Measurements from ENCODE around the gene BNC2. TPM values are rescaled to one million over a fixed set of nuclear protein-coding genes. Genes with fewer than 3 reads are reported as not detected.

Gene BNC2
- total and polyA plus RNA-seq, 7 experiments from 2014 or later, result 0.05 to 1.5 (median 0.59) TPM; not detected in 3

DNA sequence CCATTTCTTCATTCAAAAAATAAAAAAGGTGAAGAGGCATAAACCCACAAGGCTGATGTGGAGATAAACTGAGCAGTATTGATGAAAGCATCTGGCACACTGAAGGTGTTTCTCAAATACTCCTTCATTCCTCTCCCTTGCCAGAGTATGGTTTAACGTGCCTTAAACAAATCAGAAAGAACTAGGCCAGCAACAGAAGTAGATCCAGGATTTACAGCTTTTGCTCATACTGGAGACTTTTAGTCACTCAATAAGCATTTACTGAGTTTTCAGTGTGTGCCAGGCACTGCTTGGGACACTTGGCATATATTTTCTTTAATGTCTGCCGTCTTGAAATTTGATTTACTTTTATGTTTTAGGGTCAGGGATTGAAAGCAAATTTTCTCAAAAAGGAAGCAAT, 53.0 kb downstream of the BNC2 start:
- Mint-ChIP-seq H3K4me3 (no peak overlapping the region), H3K9me3 (peaks cover 0 to 7% (median 2%) of the 10 kb centered on the region in 11 donors), H3K27me3 (no peaks in the 10 kb centered on the region), H3K4me1 (no peaks in the 10 kb centered on the region), H3K27ac (no peak overlapping the region), H3K36me3 (no peaks in the 10 kb centered on the region)
- H3K27me3 ChIP-seq (ENCODE audit: control insufficient read depth in 2 of 2, insufficient read depth in 2 of 2, low read length in 2 of 2), result no peaks in the 10 kb centered on the region
- ATAC-seq (no peak), DNase-seq (no peak)
- ChIA-PET CTCF (no interaction called here), POLR2A (no interaction called here)
- no peak overlapping the region for H3K27ac ChIP-seq (ENCODE audit: low read depth, low read length)
- no peak overlapping the region for H3K4me3 ChIP-seq (ENCODE audit: low read length)
- no peaks in the 10 kb centered on the region for H3K36me3 ChIP-seq (ENCODE audit: control insufficient read depth in 2 of 3, insufficient read depth in 3 of 3, low read length in 3 of 3)
- no peaks in the 10 kb centered on the region for H3K4me1 ChIP-seq (ENCODE audit: control insufficient read depth in 2 of 2, insufficient read depth in 2 of 2, low read length in 2 of 2)
- no peaks in the 10 kb centered on the region for H3K9me3 ChIP-seq (ENCODE audit: control insufficient read depth in 2 of 3, low read length in 3 of 3)
- intact Hi-C loops (cut with micrococcal nuclease), result no loop called here

DNA sequence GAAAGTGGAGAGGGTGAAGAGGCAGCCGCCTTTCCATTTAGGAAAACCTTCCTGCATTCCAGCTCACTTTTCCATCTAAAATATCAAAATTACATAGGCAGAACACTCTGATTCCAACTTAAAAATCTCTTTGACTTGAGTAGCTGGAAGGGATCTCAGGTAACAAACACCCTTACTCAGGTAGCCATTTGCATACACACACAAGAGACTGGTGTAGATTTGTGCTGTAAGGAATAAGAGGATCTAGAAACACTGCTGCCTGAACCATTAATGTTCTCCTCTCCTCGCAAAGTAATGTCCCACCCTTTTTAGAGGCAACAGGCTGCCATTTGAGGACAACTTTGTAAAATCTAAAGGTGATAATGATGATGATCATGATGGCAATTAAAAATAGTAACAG, 53.5 kb downstream of the BNC2 start:
- ATAC-seq, result no peak
- intact Hi-C loops (cut with micrococcal nuclease), result no loop called here
- ChIA-PET POLR2A (no interaction called here), CTCF (no interaction called here)
- H3K36me3 ChIP-seq (ENCODE audit: control insufficient read depth in 2 of 3, insufficient read depth in 3 of 3, low read length in 3 of 3), result no peaks in the 10 kb centered on the region
- no peaks in the 10 kb centered on the region for H3K4me1 ChIP-seq (ENCODE audit: control insufficient read depth in 2 of 2, insufficient read depth in 2 of 2, low read length in 2 of 2)
- no peaks in the 10 kb centered on the region for H3K27me3 ChIP-seq (ENCODE audit: control insufficient read depth in 2 of 2, insufficient read depth in 2 of 2, low read length in 2 of 2)
- H3K9me3 ChIP-seq (ENCODE audit: control insufficient read depth in 2 of 3, low read length in 3 of 3), result no peaks in the 10 kb centered on the region
- H3K4me1 Mint-ChIP-seq, result no peaks in the 10 kb centered on the region
- H3K36me3 Mint-ChIP-seq, result no peaks in the 10 kb centered on the region
- no peak overlapping the region for H3K4me3 ChIP-seq (ENCODE audit: low read length)
- H3K27ac ChIP-seq (ENCODE audit: low read depth, low read length), result no peak overlapping the region
- H3K27me3 Mint-ChIP-seq, result no peaks in the 10 kb centered on the region
- peaks cover 0 to 7% (median 2%) of the 10 kb centered on the region in 11 donors for H3K9me3 Mint-ChIP-seq
- no peak for DNase-seq
- H3K27ac Mint-ChIP-seq, result no peak overlapping the region
- no peak overlapping the region for H3K4me3 Mint-ChIP-seq

DNA sequence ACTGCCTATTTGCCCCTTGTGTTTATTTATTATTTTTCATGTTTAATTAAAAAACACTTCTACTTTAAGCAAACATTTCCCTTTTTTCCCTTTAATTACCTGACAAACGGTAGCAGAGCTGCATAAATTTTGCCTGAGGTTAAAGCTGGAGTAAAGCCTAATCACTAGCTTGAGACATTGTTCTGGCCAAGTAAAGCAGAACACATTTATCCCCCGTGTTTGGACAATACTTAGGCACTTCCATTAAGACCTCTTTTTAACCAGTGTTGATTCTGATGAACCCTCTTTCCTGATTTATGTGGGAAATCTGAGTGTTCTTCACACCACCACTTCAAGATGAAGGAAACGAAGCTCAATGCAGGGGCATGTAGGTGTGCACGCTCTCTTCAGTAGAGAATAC, 54.5 kb downstream of the BNC2 start:
- no peak overlapping the region for H3K4me3 ChIP-seq (ENCODE audit: low read length)
- no peak overlapping the region for H3K27ac ChIP-seq (ENCODE audit: low read depth, low read length)
- no peaks in the 10 kb centered on the region for H3K4me1 ChIP-seq (ENCODE audit: control insufficient read depth in 2 of 2, insufficient read depth in 2 of 2, low read length in 2 of 2)
- H3K27ac Mint-ChIP-seq, result no peak overlapping the region
- H3K27me3 Mint-ChIP-seq, result no peaks in the 10 kb centered on the region
- no peaks in the 10 kb centered on the region for H3K4me1 Mint-ChIP-seq
- peaks cover 0 to 10% (median 2%) of the 10 kb centered on the region in 11 donors for H3K9me3 Mint-ChIP-seq
- H3K4me3 Mint-ChIP-seq, result no peak overlapping the region
- H3K27me3 ChIP-seq (ENCODE audit: control insufficient read depth in 2 of 2, insufficient read depth in 2 of 2, low read length in 2 of 2), result no peaks in the 10 kb centered on the region
- ATAC-seq, result no peak
- H3K36me3 Mint-ChIP-seq, result no peaks in the 10 kb centered on the region
- no peak for DNase-seq
- intact Hi-C loops (cut with micrococcal nuclease), result no loop called here
- ChIA-PET POLR2A (no interaction called here), CTCF (no interaction called here)
- H3K9me3 ChIP-seq (ENCODE audit: control insufficient read depth in 2 of 3, low read length in 3 of 3), result no peaks in the 10 kb centered on the region
- H3K36me3 ChIP-seq (ENCODE audit: control insufficient read depth in 2 of 3, insufficient read depth in 3 of 3, low read length in 3 of 3), result no peaks in the 10 kb centered on the region

DNA sequence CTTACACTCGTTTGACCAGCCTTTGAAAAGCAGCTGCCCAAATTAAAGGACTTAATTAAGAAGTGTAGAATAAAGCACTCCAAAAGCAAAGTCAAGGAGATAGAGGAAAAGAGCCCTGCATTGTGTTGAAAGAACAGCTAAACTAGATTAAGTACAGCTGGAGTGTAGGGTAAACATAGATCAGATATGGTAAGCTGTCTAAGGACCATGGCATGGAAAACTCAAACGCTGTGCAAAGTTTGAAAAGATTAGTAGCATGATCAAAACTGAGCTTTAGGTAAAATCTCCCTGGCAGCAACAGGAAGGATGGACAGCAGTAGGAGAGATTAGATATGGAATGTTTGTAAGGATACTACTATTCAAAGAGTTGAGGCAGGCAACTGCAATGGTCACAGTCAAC, 55.4 kb downstream of the BNC2 start:
- intact Hi-C loops (cut with micrococcal nuclease), result no loop called here
- DNase-seq, result no peak
- H3K27ac ChIP-seq (ENCODE audit: low read depth, low read length), result no peak overlapping the region
- Mint-ChIP-seq H3K4me1 (no peaks in the 10 kb centered on the region), H3K27me3 (no peaks in the 10 kb centered on the region), H3K4me3 (no peak overlapping the region), H3K27ac (no peak overlapping the region), H3K9me3 (peaks cover 0 to 10% (median 4%) of the 10 kb centered on the region in 11 donors), H3K36me3 (no peaks in the 10 kb centered on the region)
- no peaks in the 10 kb centered on the region for H3K4me1 ChIP-seq (ENCODE audit: control insufficient read depth in 2 of 2, insufficient read depth in 2 of 2, low read length in 2 of 2)
- ATAC-seq, result no peak
- no peaks in the 10 kb centered on the region for H3K36me3 ChIP-seq (ENCODE audit: control insufficient read depth in 2 of 3, insufficient read depth in 3 of 3, low read length in 3 of 3)
- H3K4me3 ChIP-seq (ENCODE audit: low read length), result no peak overlapping the region
- ChIA-PET POLR2A (no interaction called here), CTCF (no interaction called here)
- H3K9me3 ChIP-seq (ENCODE audit: control insufficient read depth in 2 of 3, low read length in 3 of 3), result no peaks in the 10 kb centered on the region
- H3K27me3 ChIP-seq (ENCODE audit: control insufficient read depth in 2 of 2, insufficient read depth in 2 of 2, low read length in 2 of 2), result no peaks in the 10 kb centered on the region

GRCh38 chr9:16813838-16814237, 56.6 kb downstream of the BNC2 start:
- no peaks in the 10 kb centered on the region for H3K36me3 ChIP-seq (ENCODE audit: control insufficient read depth in 2 of 3, insufficient read depth in 3 of 3, low read length in 3 of 3)
- intact Hi-C loops (cut with micrococcal nuclease), result no loop called here
- Mint-ChIP-seq H3K4me3 (no peak overlapping the region), H3K27ac (no peak overlapping the region), H3K27me3 (no peaks in the 10 kb centered on the region), H3K4me1 (no peaks in the 10 kb centered on the region), H3K9me3 (peaks cover 0 to 9% (median 3%) of the 10 kb centered on the region in 11 donors), H3K36me3 (no peaks in the 10 kb centered on the region)
- no peaks in the 10 kb centered on the region for H3K9me3 ChIP-seq (ENCODE audit: control insufficient read depth in 2 of 3, low read length in 3 of 3)
- H3K4me1 ChIP-seq (ENCODE audit: control insufficient read depth in 2 of 2, insufficient read depth in 2 of 2, low read length in 2 of 2), result no peaks in the 10 kb centered on the region
- DNase-seq (no peak), ATAC-seq (no peak)
- no peak overlapping the region for H3K4me3 ChIP-seq (ENCODE audit: low read length)
- POLR2A ChIA-PET, result no interaction called here
- CTCF ChIA-PET, result no interaction called here
- no peaks in the 10 kb centered on the region for H3K27me3 ChIP-seq (ENCODE audit: control insufficient read depth in 2 of 2, insufficient read depth in 2 of 2, low read length in 2 of 2)
- H3K27ac ChIP-seq (ENCODE audit: low read depth, low read length), result no peak overlapping the region

DNA sequence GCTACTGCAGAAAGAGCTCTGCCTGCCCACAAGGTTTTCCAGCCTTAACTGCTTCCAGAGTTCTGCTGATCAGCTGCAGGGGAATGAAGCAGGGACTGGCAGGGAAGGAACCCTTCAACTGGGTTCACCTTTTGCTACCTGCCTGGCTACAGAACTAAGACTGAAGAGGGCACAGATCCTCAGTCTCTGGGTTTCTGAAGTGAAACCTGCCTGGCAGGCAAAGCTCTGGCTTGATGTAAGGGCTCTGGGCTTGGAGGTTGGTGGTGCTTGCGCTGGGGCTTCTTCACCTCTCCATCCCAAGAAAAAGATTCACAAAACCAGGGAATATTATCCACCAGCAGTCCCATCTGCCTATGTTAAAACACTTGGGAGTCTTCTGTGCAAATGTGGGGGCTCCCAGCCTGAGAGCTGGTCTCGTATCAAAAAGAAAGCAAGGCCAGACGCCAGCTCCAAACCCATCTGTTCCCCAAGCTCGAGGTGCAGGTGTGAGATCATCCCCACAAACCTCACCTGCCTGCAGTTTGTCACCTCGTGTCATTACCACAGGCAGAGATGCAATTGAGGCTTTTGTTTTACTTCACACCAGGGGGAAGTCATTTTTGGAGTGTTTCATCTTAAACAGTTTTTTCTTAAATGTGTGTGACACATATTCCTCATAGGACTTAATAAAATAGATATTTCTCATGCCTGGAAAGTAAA, 58.3 kb downstream of the BNC2 start:
- Mint-ChIP-seq H3K27ac (no peak overlapping the region), H3K27me3 (no peaks in the 10 kb centered on the region), H3K36me3 (no peaks in the 10 kb centered on the region), H3K9me3 (peaks cover 0 to 7% (median 0%) of the 10 kb centered on the region in 11 donors), H3K4me3 (no peak overlapping the region), H3K4me1 (no peaks in the 10 kb centered on the region)
- intact Hi-C loops (cut with micrococcal nuclease), result no loop called here
- H3K4me1 ChIP-seq (ENCODE audit: control insufficient read depth in 2 of 2, insufficient read depth in 2 of 2, low read length in 2 of 2), result no peaks in the 10 kb centered on the region
- no peak overlapping the region for H3K4me3 ChIP-seq (ENCODE audit: low read length)
- H3K36me3 ChIP-seq (ENCODE audit: control insufficient read depth in 2 of 3, insufficient read depth in 3 of 3, low read length in 3 of 3), result no peaks in the 10 kb centered on the region
- POLR2A ChIA-PET, result no interaction called here
- no peak for DNase-seq
- H3K27me3 ChIP-seq (ENCODE audit: control insufficient read depth in 2 of 2, insufficient read depth in 2 of 2, low read length in 2 of 2), result no peaks in the 10 kb centered on the region
- ATAC-seq, result no peak
- no peaks in the 10 kb centered on the region for H3K9me3 ChIP-seq (ENCODE audit: control insufficient read depth in 2 of 3, low read length in 3 of 3)
- H3K27ac ChIP-seq (ENCODE audit: low read depth, low read length), result no peak overlapping the region
- CTCF ChIA-PET, result no interaction called here

GRCh38 chr9:16809912-16810610, 60.4 kb downstream of the BNC2 start:
- H3K4me1 ChIP-seq (ENCODE audit: control insufficient read depth in 2 of 2, insufficient read depth in 2 of 2, low read length in 2 of 2), result no peaks in the 10 kb centered on the region
- no peak overlapping the region for H3K27ac ChIP-seq (ENCODE audit: low read depth, low read length)
- no peaks in the 10 kb centered on the region for H3K36me3 Mint-ChIP-seq
- H3K4me1 Mint-ChIP-seq, result no peaks in the 10 kb centered on the region
- no peak overlapping the region for H3K4me3 Mint-ChIP-seq
- H3K27me3 Mint-ChIP-seq, result no peaks in the 10 kb centered on the region
- peaks cover 0 to 7% (median 2%) of the 10 kb centered on the region in 11 donors for H3K9me3 Mint-ChIP-seq
- H3K27me3 ChIP-seq (ENCODE audit: control insufficient read depth in 2 of 2, insufficient read depth in 2 of 2, low read length in 2 of 2), result no peaks in the 10 kb centered on the region
- H3K4me3 ChIP-seq (ENCODE audit: low read length), result no peak overlapping the region
- ATAC-seq (no peak), DNase-seq (no peak)
- ChIA-PET POLR2A (no interaction called here), CTCF (interaction anchor here (0.6 kb wide), 1 partner anchor 65 kb away, joined by 5 read pairs; no protein-coding TSS in a partner anchor)
- intact Hi-C loops (cut with micrococcal nuclease), result no loop called here
- H3K36me3 ChIP-seq (ENCODE audit: control insufficient read depth in 2 of 3, insufficient read depth in 3 of 3, low read length in 3 of 3), result no peaks in the 10 kb centered on the region
- no peak overlapping the region for H3K27ac Mint-ChIP-seq
- no peaks in the 10 kb centered on the region for H3K9me3 ChIP-seq (ENCODE audit: control insufficient read depth in 2 of 3, low read length in 3 of 3)

All from naive thymus-derived CD4-positive, alpha-beta T cell (primary cell).